SK-N-SH treated with all-trans-retinoic acid at 6 μM for 48 hours (cell line): ENCODE data around the gene FAM83C.

Experiments used
- ARNTL ChIP-seq: fragments of 450-650 bp; formaldehyde crosslinking; IDR thresholded peaks from 2 replicates; pipeline ENCODE4 v1.5.0; 2020; ENCODE audit warnings: low read depth, mild to moderate bottlenecking, moderate library complexity, borderline replicate concordance
- BACH2 ChIP-seq: fragments of 250-450 bp; sonication (Bioruptor Pico); IDR thresholded peaks from 2 replicates; pipeline ENCODE4 v1.9.0; 2021; ENCODE audit warnings: mild to moderate bottlenecking, borderline replicate concordance
- CSDC2 ChIP-seq: fragments of 250-450 bp; sonication (Bioruptor Pico); IDR thresholded peaks from 2 replicates; pipeline ENCODE4 v1.5.0; 2020; ENCODE audit warnings: mild to moderate bottlenecking, moderate library complexity
- GLIS3 ChIP-seq: fragments of 250-450 bp; sonication (Bioruptor Pico); IDR thresholded peaks from 2 replicates; pipeline ENCODE4 v1.5.0; 2020; ENCODE audit warnings: mild to moderate bottlenecking, moderate library complexity
- OSR1 ChIP-seq: fragments of 250-450 bp; sonication (Bioruptor Pico); IDR thresholded peaks from 2 replicates; pipeline ENCODE4 v1.8.0; 2022; ENCODE audit warnings: moderate library complexity, mild to moderate bottlenecking, inconsistent platforms
- RARB ChIP-seq: fragments of 250-450 bp; sonication (Bioruptor Pico); IDR thresholded peaks from 2 replicates; pipeline ENCODE4 v1.8.0; 2021; ENCODE audit warnings: mild to moderate bottlenecking, moderate library complexity
- ZFP3 ChIP-seq: fragments of 250-450 bp; sonication (Bioruptor Pico); IDR thresholded peaks from 2 replicates; pipeline ENCODE4 v1.5.0; 2020; ENCODE audit warnings: mild to moderate bottlenecking, moderate library complexity
- ZFP30 ChIP-seq: fragments of 450-650 bp; formaldehyde crosslinking; IDR thresholded peaks from 2 replicates; pipeline ENCODE4 v1.5.0; 2022; ENCODE audit warnings: mild to moderate bottlenecking, moderate library complexity
- ZNF565 ChIP-seq: fragments of 450-650 bp; formaldehyde crosslinking; conservative IDR thresholded peaks from 2 replicates; pipeline ENCODE4 v1.5.0; 2020; ENCODE audit warnings: low read depth, mild to moderate bottlenecking, moderate library complexity
- TF ChIP-seq, protein P1 (sequence below): fragments of 250-450 bp; sonication (Bioruptor Pico); IDR thresholded peaks from 2 replicates; pipeline ENCODE4 v1.5.1; 2021; ENCODE audit warnings: mild to moderate bottlenecking, moderate library complexity
- TF ChIP-seq, protein P2 (sequence below): fragments of 250-450 bp; sonication (Bioruptor Pico); IDR thresholded peaks from 2 replicates; pipeline ENCODE4 v1.8.0; 2020; ENCODE audit warnings: mild to moderate bottlenecking, moderate library complexity, borderline replicate concordance
- TF ChIP-seq, protein P3 (sequence below): fragments of 250-450 bp; sonication (Bioruptor Pico); IDR thresholded peaks from 2 replicates; pipeline ENCODE4 v1.5.1; 2020; ENCODE audit warnings: low read depth, mild to moderate bottlenecking, moderate library complexity
- TF ChIP-seq, protein P4 (sequence below): fragments of 250-450 bp; sonication (Bioruptor Pico); IDR thresholded peaks from 2 replicates; pipeline ENCODE4 v1.8.0; 2021; ENCODE audit warnings: low read depth, mild to moderate bottlenecking, moderate library complexity, borderline replicate concordance

DNA sequence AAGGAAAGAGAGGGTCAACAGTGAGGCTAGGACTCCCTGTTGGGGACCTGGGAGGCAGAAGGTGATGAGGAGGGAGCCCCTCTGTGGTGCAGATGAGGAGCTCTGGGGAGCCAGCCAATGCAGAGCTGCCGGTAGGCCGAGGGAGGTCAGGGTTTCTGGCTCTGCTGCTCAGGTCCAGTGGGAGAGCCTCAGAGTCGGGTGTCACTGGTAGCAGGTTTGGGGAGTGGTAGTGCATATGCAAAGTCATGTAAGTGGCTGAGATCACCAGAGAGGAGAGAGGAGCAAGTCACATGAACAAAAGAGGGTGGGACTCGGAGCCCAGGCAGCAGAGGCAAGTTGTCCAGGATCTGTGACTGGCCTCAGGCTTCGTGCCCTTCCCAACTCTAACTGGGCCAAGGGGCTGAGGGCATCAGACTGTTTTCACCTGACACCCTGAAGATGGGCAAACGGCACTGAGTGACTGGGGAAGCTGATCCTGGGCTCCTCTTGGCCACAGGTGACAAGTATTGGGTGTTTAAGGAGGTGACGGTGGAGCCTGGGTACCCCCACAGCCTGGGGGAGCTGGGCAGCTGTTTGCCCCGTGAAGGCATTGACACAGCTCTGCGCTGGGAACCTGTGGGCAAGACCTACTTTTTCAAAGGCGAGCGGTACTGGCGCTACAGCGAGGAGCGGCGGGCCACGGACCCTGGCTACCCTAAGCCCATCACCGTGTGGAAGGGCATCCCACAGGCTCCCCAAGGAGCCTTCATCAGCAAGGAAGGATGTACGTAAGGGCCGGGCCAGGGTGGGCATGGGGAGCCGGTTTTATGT lies 20.9 kb downstream of the FAM83C start:
- TF ChIP-seq BACH2 (CRISPR knock-in tag) (no peak), ZFP30 (CRISPR knock-in tag) (no peak), ZFP3 (CRISPR knock-in tag) (no peak), ARNTL (CRISPR knock-in tag) (no peak), ZNF565 (CRISPR knock-in tag) (no peak), GLIS3 (CRISPR knock-in tag) (no peak), CSDC2 (no peak), OSR1 (CRISPR knock-in tag) (no peak), RARB (CRISPR knock-in tag) (no peak)
- TF ChIP-seq, protein P1, sequence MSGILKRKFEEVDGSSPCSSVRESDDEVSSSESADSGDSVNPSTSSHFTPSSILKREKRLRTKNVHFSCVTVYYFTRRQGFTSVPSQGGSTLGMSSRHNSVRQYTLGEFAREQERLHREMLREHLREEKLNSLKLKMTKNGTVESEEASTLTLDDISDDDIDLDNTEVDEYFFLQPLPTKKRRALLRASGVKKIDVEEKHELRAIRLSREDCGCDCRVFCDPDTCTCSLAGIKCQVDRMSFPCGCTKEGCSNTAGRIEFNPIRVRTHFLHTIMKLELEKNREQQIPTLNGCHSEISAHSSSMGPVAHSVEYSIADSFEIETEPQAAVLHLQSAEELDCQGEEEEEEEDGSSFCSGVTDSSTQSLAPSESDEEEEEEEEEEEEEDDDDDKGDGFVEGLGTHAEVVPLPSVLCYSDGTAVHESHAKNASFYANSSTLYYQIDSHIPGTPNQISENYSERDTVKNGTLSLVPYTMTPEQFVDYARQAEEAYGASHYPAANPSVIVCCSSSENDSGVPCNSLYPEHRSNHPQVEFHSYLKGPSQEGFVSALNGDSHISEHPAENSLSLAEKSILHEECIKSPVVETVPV (CRISPR knock-in tag) = no peak
- TF ChIP-seq, protein P2, sequence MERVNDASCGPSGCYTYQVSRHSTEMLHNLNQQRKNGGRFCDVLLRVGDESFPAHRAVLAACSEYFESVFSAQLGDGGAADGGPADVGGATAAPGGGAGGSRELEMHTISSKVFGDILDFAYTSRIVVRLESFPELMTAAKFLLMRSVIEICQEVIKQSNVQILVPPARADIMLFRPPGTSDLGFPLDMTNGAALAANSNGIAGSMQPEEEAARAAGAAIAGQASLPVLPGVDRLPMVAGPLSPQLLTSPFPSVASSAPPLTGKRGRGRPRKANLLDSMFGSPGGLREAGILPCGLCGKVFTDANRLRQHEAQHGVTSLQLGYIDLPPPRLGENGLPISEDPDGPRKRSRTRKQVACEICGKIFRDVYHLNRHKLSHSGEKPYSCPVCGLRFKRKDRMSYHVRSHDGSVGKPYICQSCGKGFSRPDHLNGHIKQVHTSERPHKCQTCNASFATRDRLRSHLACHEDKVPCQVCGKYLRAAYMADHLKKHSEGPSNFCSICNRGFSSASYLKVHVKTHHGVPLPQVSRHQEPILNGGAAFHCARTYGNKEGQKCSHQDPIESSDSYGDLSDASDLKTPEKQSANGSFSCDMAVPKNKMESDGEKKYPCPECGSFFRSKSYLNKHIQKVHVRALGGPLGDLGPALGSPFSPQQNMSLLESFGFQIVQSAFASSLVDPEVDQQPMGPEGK (CRISPR knock-in tag) = no peak
- TF ChIP-seq, protein P3, sequence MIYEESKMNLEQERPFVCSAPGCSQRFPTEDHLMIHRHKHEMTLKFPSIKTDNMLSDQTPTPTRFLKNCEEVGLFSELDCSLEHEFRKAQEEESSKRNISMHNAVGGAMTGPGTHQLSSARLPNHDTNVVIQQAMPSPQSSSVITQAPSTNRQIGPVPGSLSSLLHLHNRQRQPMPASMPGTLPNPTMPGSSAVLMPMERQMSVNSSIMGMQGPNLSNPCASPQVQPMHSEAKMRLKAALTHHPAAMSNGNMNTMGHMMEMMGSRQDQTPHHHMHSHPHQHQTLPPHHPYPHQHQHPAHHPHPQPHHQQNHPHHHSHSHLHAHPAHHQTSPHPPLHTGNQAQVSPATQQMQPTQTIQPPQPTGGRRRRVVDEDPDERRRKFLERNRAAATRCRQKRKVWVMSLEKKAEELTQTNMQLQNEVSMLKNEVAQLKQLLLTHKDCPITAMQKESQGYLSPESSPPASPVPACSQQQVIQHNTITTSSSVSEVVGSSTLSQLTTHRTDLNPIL (CRISPR knock-in tag) = no peak
- TF ChIP-seq, protein P4, sequence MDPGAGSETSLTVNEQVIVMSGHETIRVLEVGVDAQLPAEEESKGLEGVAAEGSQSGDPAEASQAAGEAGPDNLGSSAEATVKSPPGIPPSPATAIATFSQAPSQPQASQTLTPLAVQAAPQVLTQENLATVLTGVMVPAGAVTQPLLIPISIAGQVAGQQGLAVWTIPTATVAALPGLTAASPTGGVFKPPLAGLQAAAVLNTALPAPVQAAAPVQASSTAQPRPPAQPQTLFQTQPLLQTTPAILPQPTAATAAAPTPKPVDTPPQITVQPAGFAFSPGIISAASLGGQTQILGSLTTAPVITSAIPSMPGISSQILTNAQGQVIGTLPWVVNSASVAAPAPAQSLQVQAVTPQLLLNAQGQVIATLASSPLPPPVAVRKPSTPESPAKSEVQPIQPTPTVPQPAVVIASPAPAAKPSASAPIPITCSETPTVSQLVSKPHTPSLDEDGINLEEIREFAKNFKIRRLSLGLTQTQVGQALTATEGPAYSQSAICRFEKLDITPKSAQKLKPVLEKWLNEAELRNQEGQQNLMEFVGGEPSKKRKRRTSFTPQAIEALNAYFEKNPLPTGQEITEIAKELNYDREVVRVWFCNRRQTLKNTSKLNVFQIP (CRISPR knock-in tag) = no peak
